Body of pancreas (tissue), 4 donors: Measurements from ENCODE around the gene SNED1. TPM values are rescaled to one million over a fixed set of nuclear protein-coding genes. Genes with fewer than 3 reads are reported as not detected.

Experiments
- ATAC-seq: fragments of 150-250 bp; one replicate; pipeline ENCODE4 v1.9.1; 2016
- DNase-seq, 4 donors: peaks; one replicate each; pipeline ENCODE4 v3.0.0-alpha.2; 2019
- H3K27ac ChIP-seq, 4 donors: fragments of 200-600 bp; sonication (generic); 1 replicate in 3 of 4; 2 replicates in 1 of 4; pipeline versions ENCODE4 v1.5.1 to v1.6.1; 2016 to 2019; ENCODE audit warnings: mild to moderate bottlenecking in 1 of 4, mixed read lengths in 1 of 4, moderate library complexity in 1 of 4
- H3K27me3 ChIP-seq, 2 donors: fragments of 200-600 bp; sonication (generic); one replicate each; pipeline ENCODE4 v1.6.0; 2016; ENCODE audit warnings: mild to moderate bottlenecking in 1 of 2
- H3K36me3 ChIP-seq, 2 donors: fragments of 200-600 bp; sonication (generic); replicated peaks in 1 of 2; 2 replicates each; pipeline ENCODE4 v1.5.1; 2016; ENCODE audit warnings: low read depth in 2 of 2; ENCODE audit not compliant: insufficient read depth in 1 of 2
- H3K4me1 ChIP-seq: fragments of 200-600 bp; sonication (generic); one replicate; pipeline ENCODE4 v1.6.0; 2016
- H3K4me3 ChIP-seq, 2 donors: fragments of 200-600 bp; sonication (generic); 1 replicate in 1 of 2; 2 replicates in 1 of 2; pipeline ENCODE4 v1.5.1; 2016 to 2019
- H3K9me3 ChIP-seq, 3 donors: fragments of 200-600 bp; sonication (generic); 1 replicate in 2 of 3; 2 replicates in 1 of 3; pipeline ENCODE4 v1.5.1; 2016
- CTCF ChIP-seq, 7 experiments: fragments of 450-650 bp in 4 of 7; fragments of 200-600 bp in 3 of 7; sonication (generic) in 3 of 7; IDR thresholded peaks; one replicate each; pipeline ENCODE4 v1.5.1; 2016 to 2019; ENCODE audit warnings: antibody characterized with exemption in 7 of 7
- POLR2A ChIP-seq, 3 donors: fragments of 450-650 bp; IDR thresholded peaks; one replicate each; pipeline ENCODE4 v1.6.1; 2016; ENCODE audit warnings: antibody characterized with exemption in 3 of 3, mild to moderate bottlenecking in 2 of 3
- WGBS, 2 donors: methylation state at CpG; one replicate each; pipeline ENCODE4 v1.1.5; 2017; 5-methylcytosine and 5-hydroxymethylcytosine counted together
- intact Hi-C: fragments of 100-400 bp; cut with DNase I; formaldehyde crosslinking; loops from one replicate; pipeline ENCODE4 v1.15.1; 2023
- total RNA-seq, 2 donors: library from RNA; depleted of rRNA; stranded (reverse); fragments of >200 nt; gene quantifications; one replicate each; pipeline ENCODE4 v1.1.0, GENCODE V29; 2016

The SNED1 gene
- total RNA-seq, 2 donors from 2014 or later: 13.5 to 33.0 TPM

GRCh38 chr2:240990726-240991377, 7.6 kb upstream of the SNED1 start:
- H3K4me1 ChIP-seq: peaks cover 57% of the 10 kb centered on the region
- H3K27ac ChIP-seq: peak overlapping the region; percentile 69 to 81 (median 76)
- intact Hi-C loops: no loop called here
- H3K36me3 ChIP-seq: no peaks in the 10 kb centered on the region
- TF ChIP-seq POLR2A (IDR thresholded peaks at IDR 0.05) (no peak), CTCF (IDR thresholded peaks at IDR 0.05) (no peak)
- 86 to 91% methylated on average over 10 to 13 of the region's 13 CpGs for WGBS, 2 donors
- H3K4me3 ChIP-seq: no peak overlapping the region
- peak in 3 of 4 donors; percentile 1 to 11 (median 8) for DNase-seq
- ATAC-seq: no peak
- H3K27me3 ChIP-seq: no peaks in the 10 kb centered on the region
- no peaks in the 10 kb centered on the region for H3K9me3 ChIP-seq

GRCh38 chr2:240991378-240992263, 6.8 kb upstream of the SNED1 start:
- H3K36me3 ChIP-seq: no peaks in the 10 kb centered on the region
- TF ChIP-seq POLR2A (IDR thresholded peaks at IDR 0.05): peak in 2 of 3 donors; percentile 20 to 24
- TF ChIP-seq CTCF (IDR thresholded peaks at IDR 0.05): no peak
- ATAC-seq: peak; percentile 82
- peak overlapping the region; percentile 69 to 81 (median 76) for H3K27ac ChIP-seq
- peak; percentile 71 to 93 (median 82) for DNase-seq
- intact Hi-C loops: no loop called here
- no peaks in the 10 kb centered on the region for H3K27me3 ChIP-seq
- no peak overlapping the region for H3K4me3 ChIP-seq
- H3K4me1 ChIP-seq: peaks cover 61% of the 10 kb centered on the region
- no peaks in the 10 kb centered on the region for H3K9me3 ChIP-seq
- WGBS, 2 donors: 24 to 64% methylated on average over 7 to 31 of the region's 33 CpGs

GRCh38 chr2:240992572-240993291, 5.7 kb upstream of the SNED1 start:
- no peaks in the 10 kb centered on the region for H3K27me3 ChIP-seq
- H3K9me3 ChIP-seq: no peaks in the 10 kb centered on the region
- H3K36me3 ChIP-seq: no peaks in the 10 kb centered on the region
- H3K27ac ChIP-seq: peak overlapping the region; percentile 69 to 81 (median 76)
- intact Hi-C loops: no loop called here
- H3K4me3 ChIP-seq: no peak overlapping the region
- H3K4me1 ChIP-seq: peaks cover 61% of the 10 kb centered on the region
- 78 to 82% methylated on average over 16 to 18 of the region's 20 CpGs for WGBS, 2 donors
- ATAC-seq (no peak), DNase-seq (peak in 1 of 4 donors; percentile 1)
- no peak for TF ChIP-seq CTCF (IDR thresholded peaks at IDR 0.05)
- TF ChIP-seq POLR2A (IDR thresholded peaks at IDR 0.05): no peak

GRCh38 chr2:240993446-240994170, 4.8 kb upstream of the SNED1 start:
- ATAC-seq (no peak), DNase-seq (peak in 1 of 4 donors; percentile 1)
- Histone ChIP-seq H3K4me1 (peaks cover 62% of the 10 kb centered on the region), H3K4me3 (no peak overlapping the region), H3K9me3 (no peaks in the 10 kb centered on the region), H3K27ac (peak overlapping the region in 1 of 4 donors; percentile 64), H3K36me3 (no peaks in the 10 kb centered on the region), H3K27me3 (no peaks in the 10 kb centered on the region)
- WGBS, 2 donors: 86 to 91% methylated on average over 9 to 19 of the region's 19 CpGs
- TF ChIP-seq CTCF (IDR thresholded peaks at IDR 0.05): no peak
- TF ChIP-seq POLR2A (IDR thresholded peaks at IDR 0.05): no peak
- intact Hi-C loops: no loop called here
